HepG2 (cell line): Measurements from ENCODE around the gene TGM2. TPM values are rescaled to one million over a fixed set of nuclear protein-coding genes. Genes with fewer than 3 reads are reported as not detected.

Experiments
- ARID3A ChIP-seq: IDR thresholded peaks from 2 replicates; pipeline ENCODE4 v1.6.1; 2012; ENCODE audit warnings: low read depth, low read length, improper control_type of control experiment
- EHMT2 ChIP-seq: fragments of 200-600 bp; sonication (generic); IDR thresholded peaks from 2 replicates; pipeline ENCODE4 v1.7.0; 2017; ENCODE audit warnings: antibody characterized with exemption, low read depth, low read length, borderline replicate concordance
- FOXO1 ChIP-seq: sonication (generic); formaldehyde crosslinking; IDR thresholded peaks from 2 replicates; pipeline ENCODE4 v1.4.0; 2020; ENCODE audit warnings: missing genetic modification reagents
- IKZF5 ChIP-seq: IDR thresholded peaks from 2 replicates; pipeline ENCODE4 v1.6.1; 2018; ENCODE audit warnings: missing genetic modification reagents, mild to moderate bottlenecking, missing compliant biosample characterization
- KDM5B ChIP-seq: sonication (generic); formaldehyde crosslinking; IDR thresholded peaks from 2 replicates; pipeline ENCODE4 v1.4.0; 2020; ENCODE audit warnings: missing genetic modification reagents, mild to moderate bottlenecking, borderline replicate concordance
- KLF15 ChIP-seq: sonication (generic); formaldehyde crosslinking; IDR thresholded peaks from 2 replicates; pipeline ENCODE4 v1.8.1; 2023; ENCODE audit warnings: borderline replicate concordance, mild to moderate bottlenecking, inconsistent platforms, missing genetic modification reagents, mixed read lengths
- MXD4 ChIP-seq: IDR thresholded peaks from 2 replicates; pipeline ENCODE4 v1.6.1; 2016; ENCODE audit warnings: mild to moderate bottlenecking, missing biosample characterization, missing genetic modification reagents
- MYNN ChIP-seq: sonication (generic); formaldehyde crosslinking; IDR thresholded peaks from 2 replicates; pipeline ENCODE4 v1.4.0; 2020; ENCODE audit warnings: mild to moderate bottlenecking, low read depth, missing genetic modification reagents
- NR2F6 ChIP-seq, 2 experiments: IDR thresholded peaks; 2 replicates each; pipeline ENCODE4 v1.6.1; 2016; ENCODE audit warnings: antibody characterized with exemption in 1 of 2, mild to moderate bottlenecking in 1 of 2
- PAXIP1 ChIP-seq: sonication (generic); formaldehyde crosslinking; conservative IDR thresholded peaks from 2 replicates; pipeline ENCODE4 v1.4.0; 2020; ENCODE audit warnings: mild to moderate bottlenecking, missing genetic modification reagents, moderate library complexity
- SALL2 ChIP-seq: sonication (generic); formaldehyde crosslinking; IDR thresholded peaks from 2 replicates; pipeline ENCODE4 v1.8.1; 2023; ENCODE audit warnings: mild to moderate bottlenecking, missing genetic modification reagents, inconsistent platforms
- SATB2 ChIP-seq: sonication (generic); formaldehyde crosslinking; IDR thresholded peaks from 2 replicates; pipeline ENCODE4 v1.5.0; 2020; ENCODE audit warnings: missing genetic modification reagents
- SMAD1 ChIP-seq: sonication (generic); formaldehyde crosslinking; IDR thresholded peaks from 2 replicates; pipeline ENCODE4 v1.4.0; 2020; ENCODE audit warnings: missing genetic modification reagents, low read depth, mild to moderate bottlenecking, borderline replicate concordance
- ZFP1 ChIP-seq: IDR thresholded peaks from 2 replicates; pipeline ENCODE4 v1.6.1; 2016
- ZNF331 ChIP-seq: sonication (generic); formaldehyde crosslinking; IDR thresholded peaks from 2 replicates; pipeline ENCODE4 v1.4.0; 2020; ENCODE audit warnings: missing genetic modification reagents
- ZNF446 ChIP-seq: sonication (generic); formaldehyde crosslinking; IDR thresholded peaks from 2 replicates; pipeline ENCODE4 v1.5.0; 2020; ENCODE audit warnings: mild to moderate bottlenecking, missing genetic modification reagents
- ZNF619 ChIP-seq: sonication (generic); formaldehyde crosslinking; IDR thresholded peaks from 2 replicates; pipeline ENCODE4 v1.4.0; 2020; ENCODE audit warnings: mild to moderate bottlenecking, missing genetic modification reagents
- ZSCAN31 ChIP-seq: sonication (generic); formaldehyde crosslinking; IDR thresholded peaks from 2 replicates; pipeline ENCODE4 v1.5.0; 2020; ENCODE audit warnings: low read depth, mild to moderate bottlenecking, missing genetic modification reagents
- polyA plus RNA-seq, 8 experiments: library from polyadenylated mRNA; depleted of rRNA in 3 of 8; stranded (reverse) in 7 of 8; unstranded in 1 of 8; fragments of >200 nt; fragmentation: Illumina TruSeq in 4 of 8; extraction: Trizol in 4 of 8; gene quantifications; 2 replicates each; pipeline versions ENCODE4 v1.2.1 to v1.2.3, GENCODE V29; 2011 to 2016; ENCODE audit warnings: low read depth in 4 of 8, missing spikeins in 1 of 8, mixed read lengths in 1 of 8; ENCODE audit not compliant: insufficient read depth in 1 of 8
- total RNA-seq, 5 experiments: library from RNA; depleted of rRNA; stranded (reverse); fragments of >200 nt; fragmentation: Illumina TruSeq; extraction: Trizol; gene quantifications; 2 replicates each; pipeline ENCODE4 v1.2.3, GENCODE V29; 2016; ENCODE audit warnings: low read depth in 1 of 5

Gene TGM2
- total and polyA plus RNA-seq, 2 of the 13 experiments (the other 11 are each of a cell fraction or from before 2014, with no cell fraction given), result 4.2 to 46.4 TPM

GRCh38 chr20:38109591-38110524 is 55.2 kb downstream of the TGM2 start (continued):
- TF ChIP-seq IKZF5 (CRISPR knock-in tag) (peak; percentile 72; the same call in 1 of the 2 replicates), SATB2 (CRISPR knock-in tag) (no peak), EHMT2 (peak; percentile 49; the same call in 1 of the 2 replicates), NR2F6 (IDR thresholded peaks at IDR 0.05) (peak; percentile 77), NR2F6 (CRISPR knock-in tag; IDR thresholded peaks at IDR 0.05) (peak; percentile 84), ARID3A (peak; percentile 74), ZFP1 (CRISPR knock-in tag) (0 out of 2 replicates have a peak, but pooled peaks have one; percentile 9), ZNF446 (CRISPR knock-in tag) (no peak), ZNF619 (no peak), SMAD1 (CRISPR knock-in tag) (no peak), PAXIP1 (CRISPR knock-in tag) (peak; percentile 50; the same call in 1 of the 2 replicates), ZSCAN31 (CRISPR knock-in tag) (0 out of 2 replicates have a peak, but pooled peaks have one; percentile 29), KDM5B (CRISPR knock-in tag) (no peak), MXD4 (CRISPR knock-in tag) (peak; percentile 29; the same call in 1 of the 2 replicates), MYNN (CRISPR knock-in tag) (0 out of 2 replicates have a peak, but pooled peaks have one; percentile 14), SALL2 (CRISPR knock-in tag) (no peak), FOXO1 (CRISPR knock-in tag) (peak; percentile 46; the same call in 1 of the 2 replicates), ZNF331 (CRISPR knock-in tag) (peak; percentile 71; the same call in 1 of the 2 replicates), KLF15 (CRISPR knock-in tag) (0 out of 2 replicates have a peak, but pooled peaks have one; percentile 57)
